Mesothelial cell of epicardium (in vitro differentiated cells): ENCODE results near the gene FOXN1. TPM values are rescaled to one million over a fixed set of nuclear protein-coding genes. Genes with fewer than 3 reads are reported as not detected.

Experiments used
- DNase-seq, 2 experiments: peaks; one replicate each; pipeline ENCODE4 v3.0.0; 2021; ENCODE audit warnings: low spot score in 2 of 2; ENCODE audit not compliant: unreplicated experiment in 2 of 2
- H3K27ac Mint-ChIP-seq: 2 replicates; pipeline ENCODE4 v1.8.0; 2021; ENCODE audit warnings: mixed read lengths
- H3K27me3 Mint-ChIP-seq: 2 replicates; pipeline ENCODE4 v1.8.0; 2021; ENCODE audit warnings: low read depth, mixed read lengths
- H3K36me3 Mint-ChIP-seq: 2 replicates; pipeline ENCODE4 v1.8.0; 2021; ENCODE audit warnings: mixed read lengths
- H3K4me1 Mint-ChIP-seq: 2 replicates; pipeline ENCODE4 v1.8.0; 2021; ENCODE audit warnings: mixed read lengths
- H3K4me3 Mint-ChIP-seq: 2 replicates; pipeline ENCODE4 v1.8.0; 2021; ENCODE audit warnings: mild to moderate bottlenecking, moderate library complexity, mixed read lengths
- H3K9me3 Mint-ChIP-seq: 2 replicates; pipeline ENCODE4 v1.8.0; 2021; ENCODE audit warnings: mixed read lengths
- CTCF ChIP-seq: fragments of 200-600 bp; sonication (generic); IDR thresholded peaks from one replicate; pipeline ENCODE4 v1.5.0; 2021; ENCODE audit warnings: antibody characterized with exemption; ENCODE audit not compliant: unreplicated experiment
- total RNA-seq: library from RNA; stranded (reverse); gene quantifications from 3 replicates; pipeline ENCODE4 v1.2.1, GENCODE V29; 2021

The FOXN1 gene
- total RNA-seq, 1 donor from 2014 or later: 0.34 TPM

- no peak for DNase-seq
- H3K27me3 Mint-ChIP-seq: no peaks in the 10 kb centered on the region
- H3K4me3 Mint-ChIP-seq: no peak overlapping the region
- no peak for TF ChIP-seq CTCF
- H3K27ac Mint-ChIP-seq: no peak overlapping the region
- H3K4me1 Mint-ChIP-seq: peaks cover 8% of the 10 kb centered on the region
- no peaks in the 10 kb centered on the region for H3K9me3 Mint-ChIP-seq
- H3K36me3 Mint-ChIP-seq: peaks cover 5% of the 10 kb centered on the region
Observed at GRCh38 chr17:28578246-28579195, 72.4 kb downstream of the FOXN1 start.

GRCh38 chr17:28579526-28579925, 73.4 kb downstream of the FOXN1 start:
- TF ChIP-seq CTCF: no peak
- Mint-ChIP-seq H3K4me3 (no peak overlapping the region), H3K36me3 (peaks cover 5% of the 10 kb centered on the region), H3K4me1 (peaks cover 8% of the 10 kb centered on the region), H3K27ac (no peak overlapping the region), H3K9me3 (no peaks in the 10 kb centered on the region), H3K27me3 (no peaks in the 10 kb centered on the region)
- DNase-seq: no peak

GRCh38 chr17:28580959-28581358, 74.8 kb downstream of the FOXN1 start:
- Mint-ChIP-seq H3K27me3 (no peaks in the 10 kb centered on the region), H3K27ac (no peak overlapping the region), H3K4me3 (no peak overlapping the region), H3K9me3 (no peaks in the 10 kb centered on the region), H3K36me3 (peaks cover 10% of the 10 kb centered on the region), H3K4me1 (peaks cover 7% of the 10 kb centered on the region)
- no peak for DNase-seq
- TF ChIP-seq CTCF: no peak

GRCh38 chr17:28582513-28582912, 76.4 kb downstream of the FOXN1 start:
- TF ChIP-seq CTCF: no peak
- H3K27ac Mint-ChIP-seq: no peak overlapping the region
- DNase-seq: no peak
- no peaks in the 10 kb centered on the region for H3K9me3 Mint-ChIP-seq
- H3K27me3 Mint-ChIP-seq: no peaks in the 10 kb centered on the region
- no peaks in the 10 kb centered on the region for H3K4me1 Mint-ChIP-seq
- H3K4me3 Mint-ChIP-seq: no peak overlapping the region
- peaks cover 12% of the 10 kb centered on the region for H3K36me3 Mint-ChIP-seq

GRCh38 chr17:28584434-28584833, 78.3 kb downstream of the FOXN1 start:
- Mint-ChIP-seq H3K4me1 (no peaks in the 10 kb centered on the region), H3K27me3 (no peaks in the 10 kb centered on the region), H3K36me3 (peaks cover 15% of the 10 kb centered on the region), H3K4me3 (no peak overlapping the region), H3K27ac (no peak overlapping the region), H3K9me3 (no peaks in the 10 kb centered on the region)
- no peak for TF ChIP-seq CTCF
- no peak for DNase-seq
